HG02938 (cell line): Measurements from ENCODE around the gene ABCA8.

ENCODE experiments used
- ATAC-seq: cut with Tn5 transposase; IDR thresholded peaks from one replicate; pipeline ENCODE4 v1.9.1; 2021; ENCODE audit warnings: mild to moderate bottlenecking, moderate library complexity; ENCODE audit not compliant: unreplicated experiment

ABCA8 gene

GRCh38 chr17:68870161-68870826 is 84.9 kb downstream of the ABCA8 start:
- ATAC-seq, result no peak

DNA sequence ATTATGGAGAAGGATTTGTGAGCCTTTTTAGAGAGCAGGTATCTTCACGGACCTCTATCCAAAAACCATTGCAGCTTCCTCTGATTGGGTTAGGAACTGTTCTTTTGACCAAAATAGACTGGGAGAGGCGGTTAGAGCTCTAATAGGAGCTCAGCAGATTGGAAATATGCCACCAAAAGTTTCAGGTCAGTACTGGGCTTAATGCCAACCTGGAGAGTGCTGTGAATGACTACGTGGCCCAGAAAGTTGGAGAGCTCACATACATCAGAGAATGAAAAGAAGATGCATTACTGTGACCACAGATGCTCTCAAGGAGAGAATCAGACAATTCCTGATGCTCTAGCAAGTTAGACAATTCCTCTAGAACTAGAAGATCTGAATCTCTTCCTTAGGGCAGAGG is 86.5 kb downstream of the ABCA8 start:
- ATAC-seq, result no peak

- ATAC-seq, result no peak
These were observed 87.3 kb downstream of the ABCA8 start for GRCh38 chr17:68867759-68868516.

DNA sequence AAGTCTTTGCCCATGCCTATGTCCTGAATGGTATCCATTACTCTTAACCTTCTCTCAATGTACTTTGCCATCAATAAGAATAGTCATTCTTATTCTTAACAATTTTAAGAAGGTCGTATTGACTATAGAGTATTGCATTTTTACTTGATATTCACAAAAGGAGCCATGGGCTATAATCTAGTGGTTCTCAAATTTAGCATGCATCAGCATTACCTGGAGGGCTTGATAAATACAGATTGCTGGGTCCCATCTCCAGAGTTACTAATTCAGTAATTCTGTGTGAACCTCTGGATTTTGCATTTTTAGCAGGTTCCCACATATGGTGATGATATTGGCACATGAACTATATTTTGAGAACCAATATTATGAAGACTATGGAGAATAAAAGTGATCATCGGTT is 89.6 kb downstream of the ABCA8 start:
- no peak for ATAC-seq

- no peak for ATAC-seq
These were observed 92.0 kb downstream of the ABCA8 start for GRCh38 chr17:68863091-68863652.

GRCh38 chr17:68861602-68862001 is 93.6 kb downstream of the ABCA8 start:
- ATAC-seq, result no peak

DNA sequence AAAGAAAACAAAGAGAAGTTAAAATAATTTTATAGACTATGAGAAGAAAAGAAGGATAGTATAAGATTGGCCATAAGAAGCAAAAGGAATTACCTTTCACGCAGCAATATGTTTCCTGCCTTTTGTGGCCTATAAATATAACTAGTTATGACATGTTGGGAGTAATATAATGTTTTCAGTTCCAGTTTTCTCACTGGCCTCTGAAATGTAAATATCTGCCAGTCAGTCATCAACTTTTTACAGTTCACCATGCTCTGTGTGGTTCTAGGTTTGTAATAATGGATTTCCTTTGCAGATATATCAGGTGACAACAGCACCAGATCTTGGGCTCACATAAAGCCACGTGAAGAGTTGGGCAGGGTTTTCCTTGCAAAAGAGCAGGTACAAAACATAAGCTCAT is 94.3 kb downstream of the ABCA8 start:
- no peak for ATAC-seq

- no peak for ATAC-seq
These were observed 100.7 kb downstream of the ABCA8 start for GRCh38 chr17:68854452-68854851.

GRCh38 chr17:68853439-68853838 is 101.8 kb downstream of the ABCA8 start:
- ATAC-seq, result no peak

- no peak for ATAC-seq
These were observed 102.2 kb downstream of the ABCA8 start for GRCh38 chr17:68853036-68853435.

- no peak for ATAC-seq
These were observed 103.3 kb downstream of the ABCA8 start for GRCh38 chr17:68851890-68852289.

- no peak for ATAC-seq
These were observed 104.3 kb downstream of the ABCA8 start for GRCh38 chr17:68850749-68851510.

GRCh38 chr17:68849673-68850610 is 105.2 kb downstream of the ABCA8 start:
- no peak for ATAC-seq

GRCh38 chr17:68847711-68848110 is 107.5 kb downstream of the ABCA8 start:
- ATAC-seq, result no peak

GRCh38 chr17:68843522-68843921 is 111.7 kb downstream of the ABCA8 start:
- ATAC-seq, result no peak

- no peak for ATAC-seq
These were observed 115.1 kb downstream of the ABCA8 start for GRCh38 chr17:68840073-68840472.

- ATAC-seq, result no peak
These were observed 120.1 kb downstream of the ABCA8 start for GRCh38 chr17:68835071-68835470.

DNA sequence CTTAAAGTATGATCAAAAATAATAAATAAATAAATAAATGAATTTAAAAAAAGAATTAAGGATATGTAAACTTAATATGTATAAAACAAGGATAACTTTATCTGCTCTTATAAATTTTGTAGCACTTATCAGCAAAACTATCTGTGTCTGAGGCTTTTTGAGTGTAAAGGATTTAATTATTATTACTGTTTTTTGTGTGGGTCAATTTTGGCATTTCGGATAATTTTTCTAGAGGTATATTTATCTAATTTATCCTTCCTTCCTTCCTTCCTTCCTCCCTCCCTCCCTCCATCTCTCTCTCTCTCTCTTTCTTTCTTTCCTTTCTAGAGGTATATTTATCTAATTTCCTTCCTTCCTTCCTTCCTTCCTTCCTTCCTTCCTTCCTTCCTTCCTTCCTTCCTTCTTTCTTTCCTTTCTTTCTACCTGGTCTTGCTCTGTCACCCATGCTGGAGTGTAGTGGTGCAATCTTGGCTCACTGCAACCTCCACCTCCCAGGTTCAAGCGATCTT is 120.8 kb downstream of the ABCA8 start:
- ATAC-seq, result no peak

DNA sequence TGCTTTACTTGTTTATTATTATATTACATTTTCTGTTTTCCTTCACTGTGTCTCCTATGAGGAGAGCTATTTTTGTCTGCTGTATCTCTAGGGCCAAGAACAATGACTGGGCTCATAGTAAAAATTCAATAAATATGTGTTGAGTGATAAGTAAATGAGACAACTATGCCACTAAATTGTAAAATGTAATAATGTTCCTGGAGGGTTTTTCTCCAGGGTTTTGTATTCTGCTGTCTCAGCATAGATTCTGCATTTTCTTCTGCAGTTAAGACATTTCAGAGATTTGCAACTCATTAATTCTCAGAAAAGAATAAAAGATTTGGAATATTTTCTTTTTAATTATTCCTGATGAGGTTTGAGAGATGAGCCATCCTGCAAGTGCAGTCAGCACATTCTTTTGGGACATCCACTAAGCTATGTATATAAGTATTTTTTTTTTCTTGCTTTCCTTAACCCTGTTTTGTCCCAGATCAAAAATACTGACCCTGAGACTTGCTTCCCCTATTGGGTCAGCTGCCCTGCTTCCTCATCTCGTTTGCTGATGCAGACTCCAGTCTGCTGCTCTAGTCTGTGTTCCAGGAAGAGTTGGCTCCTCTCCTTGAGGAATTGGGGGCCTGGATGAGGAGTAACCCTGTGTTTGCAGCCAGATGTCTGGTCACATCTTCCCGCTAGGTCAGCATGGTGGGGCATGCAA is 122.9 kb downstream of the ABCA8 start:
- ATAC-seq, result no peak

DNA sequence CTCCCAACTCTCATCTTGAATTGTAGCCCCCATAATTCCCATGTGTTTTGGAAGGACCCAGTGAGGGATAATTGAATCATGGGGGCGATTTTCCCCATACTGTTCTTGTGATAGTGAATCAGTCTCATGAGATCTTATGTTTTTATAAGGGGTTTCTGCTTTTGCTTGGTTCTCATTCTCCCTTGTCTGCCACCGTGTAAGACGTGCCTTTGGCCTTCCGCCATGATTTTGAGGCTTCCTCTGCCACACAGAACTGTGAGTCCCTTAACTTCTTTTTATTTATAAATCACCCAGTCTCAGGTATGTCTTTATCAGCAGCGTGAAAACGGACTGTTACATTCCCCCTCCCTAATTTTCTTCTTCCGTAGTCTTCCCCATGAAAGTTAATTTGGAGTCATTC is 124.0 kb downstream of the ABCA8 start:
- ATAC-seq, result no peak
